AML-193 (cell line): ENCODE results near the gene ECHS1.
"Not testable (repeated sequence)": the region's sequence is repeated elsewhere in the genome, so short reads cannot be mapped to it uniquely, and the experiment has no call there.

ENCODE experiments used
- DNase-seq, 2 experiments: peaks; one replicate each; lab custom pipeline; 2025; lab: John Stamatoyannopoulos, UW

Gene ECHS1

GRCh38 chr10:133399123-133399601, 26.0 kb upstream of the ECHS1 start:
- no peak for DNase-seq

GRCh38 chr10:133397938-133398337, 24.8 kb upstream of the ECHS1 start:
- no peak for DNase-seq

- no peak for DNase-seq
Measured at GRCh38 chr10:133396035-133396624, 23.0 kb upstream of the ECHS1 start.

- DNase-seq = no peak
Measured at GRCh38 chr10:133394801-133395221, 21.7 kb upstream of the ECHS1 start.

GRCh38 chr10:133394064-133394663, 21.0 kb upstream of the ECHS1 start, which contains the start of gene MTG1:
MTG1 (plus strand) TSS chr10:133394157; CDS start chr10:133394221, 64 bp downstream.
- DNase-seq = peak; percentile 79 to 92

DNA sequence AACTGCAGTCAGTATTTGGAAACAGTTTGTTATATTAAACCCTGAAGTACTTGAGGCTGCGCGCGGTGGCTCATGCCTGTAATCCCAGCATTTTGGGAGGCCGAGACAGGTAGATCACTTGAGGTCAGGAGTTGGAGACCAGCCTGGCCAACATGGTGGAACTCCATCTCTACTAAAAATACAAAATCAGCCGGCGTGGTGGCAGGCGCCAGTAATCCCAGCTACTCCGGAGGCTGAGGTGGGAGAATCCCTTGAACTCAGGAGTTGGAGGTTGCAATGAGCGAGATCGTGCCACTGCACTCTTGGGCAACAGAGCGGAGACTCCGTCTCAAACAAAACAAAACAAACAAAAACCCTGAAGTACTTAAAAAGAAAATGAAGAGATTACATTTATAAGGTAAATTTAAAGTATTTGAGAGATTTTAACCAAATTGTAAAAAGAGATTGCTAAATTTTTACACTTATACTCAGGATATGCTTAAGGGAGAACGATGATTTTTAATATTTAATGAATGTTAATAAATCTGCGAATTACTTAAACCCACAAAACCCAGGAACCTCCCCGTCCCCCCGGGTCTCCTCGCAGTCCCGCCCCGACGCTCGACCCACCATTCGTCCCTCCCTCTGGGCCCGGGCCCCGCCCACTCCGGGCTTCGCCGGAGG, 20.4 kb upstream of the ECHS1 start:
- no peak for DNase-seq

GRCh38 chr10:133391761-133392518, 18.8 kb upstream of the ECHS1 start:
- DNase-seq = no peak

GRCh38 chr10:133391249-133391635, 18.1 kb upstream of the ECHS1 start:
- DNase-seq = no peak

DNA sequence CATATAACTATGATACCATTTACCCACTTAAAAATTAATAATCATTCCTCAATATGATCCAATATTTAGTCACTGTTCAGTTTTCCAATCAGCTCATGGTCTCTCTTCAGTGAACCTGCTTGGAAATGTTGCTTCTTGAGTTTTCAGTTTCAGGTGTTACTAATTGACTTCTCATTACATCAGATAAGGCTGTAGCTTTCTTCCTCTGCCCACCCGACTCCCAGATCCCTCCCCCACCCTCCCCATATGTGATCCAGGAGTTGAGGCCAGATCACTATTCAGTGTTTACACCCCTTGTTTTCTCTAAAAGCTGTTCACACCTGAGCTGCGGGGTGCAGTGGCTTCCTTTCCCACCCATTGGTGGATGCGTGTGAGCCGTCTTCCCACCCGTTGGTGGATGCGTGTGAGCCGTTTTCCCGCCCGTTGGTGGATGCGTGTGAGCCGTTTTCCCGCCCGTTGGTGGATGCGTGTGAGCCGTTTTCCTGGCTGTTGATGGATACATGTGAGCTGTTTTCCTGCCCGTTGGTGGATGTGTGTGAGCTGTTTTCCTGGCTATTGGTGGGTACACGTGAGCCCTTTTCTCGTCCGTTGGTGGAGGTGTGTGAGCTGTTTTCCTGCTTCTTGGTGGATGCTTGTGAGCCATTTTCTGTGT, 17.6 kb upstream of the ECHS1 start:
- no peak for DNase-seq

DNA sequence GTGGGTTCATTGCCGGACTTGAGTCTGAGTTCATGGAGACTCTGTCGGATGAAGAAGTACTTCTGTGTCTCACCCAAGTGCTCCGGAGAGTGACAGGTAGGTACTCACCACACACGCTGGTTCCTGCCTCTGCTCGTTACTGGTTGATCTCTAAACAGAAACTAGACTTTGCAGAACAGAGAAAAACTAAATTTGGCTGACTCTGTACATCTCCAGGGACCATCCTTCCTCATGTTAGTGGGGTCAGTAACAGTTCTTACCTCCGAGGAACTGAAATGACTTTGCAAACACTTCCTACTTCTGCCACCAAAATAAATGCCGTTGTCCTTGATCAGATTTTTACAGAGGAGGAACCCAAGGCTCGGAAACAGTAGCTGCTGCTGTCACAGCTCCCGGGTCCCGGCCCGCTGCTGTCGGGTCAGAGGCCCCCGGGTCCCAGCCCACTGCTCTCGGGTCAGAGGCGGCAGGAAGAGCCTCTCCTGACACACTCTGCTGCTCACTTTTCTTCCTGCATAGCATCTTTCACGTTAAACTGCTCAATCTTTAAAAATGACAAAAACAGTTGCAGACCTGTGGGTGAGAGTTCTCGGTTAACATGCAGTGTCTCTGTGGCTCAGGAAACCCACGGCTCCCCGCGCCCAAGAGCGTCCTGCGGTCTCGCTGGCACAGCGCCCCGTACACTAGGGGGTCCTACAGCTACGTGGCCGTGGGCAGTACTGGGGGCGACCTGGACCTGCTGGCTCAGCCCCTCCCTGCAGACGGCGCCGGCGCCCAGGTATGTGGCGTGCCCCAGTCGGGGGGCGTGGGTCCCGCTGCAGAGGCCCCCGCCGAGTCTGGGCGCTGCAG, 16.0 kb upstream of the ECHS1 start:
- DNase-seq = peak; percentile 32 to 40

GRCh38 chr10:133388236-133388972, 15.2 kb upstream of the ECHS1 start:
- peak; percentile 31 to 41 for DNase-seq

- not testable (repeated sequence) for DNase-seq
Measured at GRCh38 chr10:133386951-133387350, 13.8 kb upstream of the ECHS1 start.

DNA sequence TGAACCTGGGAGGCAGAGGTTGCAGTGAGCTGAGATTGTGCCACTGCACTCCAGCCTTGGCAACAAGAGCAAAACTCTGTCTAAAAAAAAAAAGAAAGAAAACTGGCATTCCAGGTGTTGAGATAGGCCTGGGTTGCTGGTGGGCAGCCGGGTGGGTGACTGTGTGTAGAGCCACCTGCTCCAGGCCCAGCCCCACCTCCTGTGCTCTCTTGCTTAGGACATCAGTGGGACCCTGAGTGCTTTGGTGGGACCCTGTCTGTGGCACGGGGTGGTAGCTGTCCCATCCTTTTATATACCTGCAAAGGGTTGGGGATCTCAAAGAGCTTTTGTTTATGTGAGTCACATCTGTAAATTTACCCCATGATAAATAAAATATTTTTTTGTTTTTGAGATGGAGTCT, 12.1 kb upstream of the ECHS1 start:
- DNase-seq = no peak

DNA sequence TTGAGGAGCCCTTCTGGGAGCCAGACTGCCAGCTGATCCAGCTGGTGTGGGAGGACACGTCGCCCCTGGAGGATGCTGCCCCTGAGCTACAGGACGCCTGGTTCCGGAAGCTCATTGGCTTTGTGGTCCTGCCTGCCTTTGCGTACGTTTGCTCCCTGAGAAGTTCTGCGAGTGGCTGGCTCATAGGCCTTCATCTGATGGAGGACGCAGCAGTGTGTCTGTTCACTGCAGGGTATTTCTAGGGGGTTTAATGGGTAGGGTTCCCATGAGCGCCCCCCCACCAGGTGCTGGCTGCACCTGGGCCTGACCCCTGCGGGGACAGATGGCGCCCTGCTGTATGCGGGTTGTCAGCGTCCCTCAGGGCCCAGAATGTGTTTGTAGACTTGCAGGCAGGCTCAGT, 10.9 kb upstream of the ECHS1 start:
- no peak for DNase-seq

GRCh38 chr10:133383551-133383950, 10.4 kb upstream of the ECHS1 start:
- DNase-seq = no peak

GRCh38 chr10:133381036-133381435, 7.9 kb upstream of the ECHS1 start:
- no peak for DNase-seq

DNA sequence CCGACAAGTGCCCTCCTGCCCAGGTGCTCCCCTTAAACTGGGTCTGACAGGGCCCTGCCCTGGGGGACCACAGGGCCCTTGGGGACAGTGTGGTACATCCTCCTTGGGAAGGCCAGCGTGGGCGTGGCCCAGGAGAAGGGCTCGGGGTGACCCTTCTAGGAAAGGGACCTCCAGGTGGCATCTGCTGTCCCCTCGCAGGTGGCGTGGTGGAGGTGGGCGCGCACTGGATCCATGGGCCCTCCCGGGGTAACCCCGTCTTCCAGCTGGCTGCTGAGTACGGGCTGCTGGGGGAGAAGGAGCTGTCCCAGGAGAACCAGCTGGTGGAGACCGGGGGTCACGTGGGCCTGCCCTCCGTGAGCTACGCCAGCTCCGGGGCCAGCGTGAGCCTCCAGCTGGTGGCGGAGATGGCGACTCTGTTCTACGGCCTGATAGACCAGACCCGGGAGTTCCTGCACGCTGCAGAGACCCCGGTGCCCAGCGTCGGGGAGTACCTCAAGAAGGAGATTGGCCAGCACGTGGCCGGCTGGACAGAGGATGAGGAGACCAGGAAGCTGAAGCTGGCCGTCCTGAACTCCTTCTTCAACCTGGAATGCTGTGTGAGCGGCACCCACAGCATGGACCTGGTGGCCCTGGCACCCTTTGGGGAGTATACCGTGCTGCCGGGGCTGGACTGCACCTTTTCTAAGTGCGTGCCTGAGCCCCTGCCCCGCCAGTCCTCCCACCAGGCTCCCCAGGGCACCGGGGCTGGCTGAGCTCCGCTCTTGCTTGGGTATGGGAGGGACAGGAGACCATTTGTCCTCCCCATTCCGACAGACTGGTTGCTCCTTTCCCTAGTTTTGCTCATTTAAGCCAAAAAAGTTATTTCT, 6.9 kb upstream of the ECHS1 start:
- DNase-seq = no peak

- no peak for DNase-seq
Measured at GRCh38 chr10:133379152-133379800, 6.1 kb upstream of the ECHS1 start, which contains the start of gene PAOX. PAOX (plus strand) TSS chr10:133379262; CDS start chr10:133379317, 55 bp downstream.
